ENCODE results near the gene THADA.

The THADA gene

GRCh38 chr2:43207553-43208300 is 388.1 kb downstream of the THADA start:
- TF ChIP-seq, protein P1, sequence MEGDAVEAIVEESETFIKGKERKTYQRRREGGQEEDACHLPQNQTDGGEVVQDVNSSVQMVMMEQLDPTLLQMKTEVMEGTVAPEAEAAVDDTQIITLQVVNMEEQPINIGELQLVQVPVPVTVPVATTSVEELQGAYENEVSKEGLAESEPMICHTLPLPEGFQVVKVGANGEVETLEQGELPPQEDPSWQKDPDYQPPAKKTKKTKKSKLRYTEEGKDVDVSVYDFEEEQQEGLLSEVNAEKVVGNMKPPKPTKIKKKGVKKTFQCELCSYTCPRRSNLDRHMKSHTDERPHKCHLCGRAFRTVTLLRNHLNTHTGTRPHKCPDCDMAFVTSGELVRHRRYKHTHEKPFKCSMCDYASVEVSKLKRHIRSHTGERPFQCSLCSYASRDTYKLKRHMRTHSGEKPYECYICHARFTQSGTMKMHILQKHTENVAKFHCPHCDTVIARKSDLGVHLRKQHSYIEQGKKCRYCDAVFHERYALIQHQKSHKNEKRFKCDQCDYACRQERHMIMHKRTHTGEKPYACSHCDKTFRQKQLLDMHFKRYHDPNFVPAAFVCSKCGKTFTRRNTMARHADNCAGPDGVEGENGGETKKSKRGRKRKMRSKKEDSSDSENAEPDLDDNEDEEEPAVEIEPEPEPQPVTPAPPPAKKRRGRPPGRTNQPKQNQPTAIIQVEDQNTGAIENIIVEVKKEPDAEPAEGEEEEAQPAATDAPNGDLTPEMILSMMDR (IDR thresholded peaks at IDR 0.05; ENCODE audit: low read depth, low read length), result no peak
- H3K4me3 ChIP-seq (ENCODE audit: low read depth, low read length), result no peak overlapping the region

DNA sequence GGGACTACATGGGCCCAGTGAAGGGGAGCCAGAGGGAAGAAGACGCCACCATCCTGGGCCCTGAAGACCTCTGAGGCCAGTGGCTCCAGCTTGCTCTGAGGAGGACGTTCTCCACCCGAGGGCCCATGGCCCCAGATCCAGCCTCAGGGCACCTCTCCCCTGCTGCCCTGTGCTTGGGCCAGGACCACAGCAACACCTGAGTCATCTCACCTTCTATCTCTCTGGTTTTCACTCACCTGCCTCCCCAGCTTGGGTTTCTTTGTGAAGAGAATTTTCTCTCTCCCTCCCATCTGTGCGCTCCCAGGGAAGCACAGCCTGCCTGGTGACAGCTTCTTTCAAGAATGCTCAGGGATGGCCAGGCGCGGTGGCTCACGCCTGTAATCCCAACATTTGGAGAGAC is 389.2 kb downstream of the THADA start:
- no peak overlapping the region for H3K4me3 ChIP-seq (ENCODE audit: low read depth, low read length)
- TF ChIP-seq, protein P1 (IDR thresholded peaks at IDR 0.05; ENCODE audit: low read depth, low read length), result no peak

- no peak overlapping the region for H3K4me3 ChIP-seq (ENCODE audit: low read depth, low read length)
- TF ChIP-seq, protein P1 (IDR thresholded peaks at IDR 0.05; ENCODE audit: low read depth, low read length), result no peak
Observed at GRCh38 chr2:43203373-43203772, 392.5 kb downstream of the THADA start.

GRCh38 chr2:43202289-43202688 is 393.5 kb downstream of the THADA start:
- TF ChIP-seq, protein P1 (IDR thresholded peaks at IDR 0.05; ENCODE audit: low read depth, low read length), result no peak
- H3K4me3 ChIP-seq (ENCODE audit: low read depth, low read length), result no peak overlapping the region

DNA sequence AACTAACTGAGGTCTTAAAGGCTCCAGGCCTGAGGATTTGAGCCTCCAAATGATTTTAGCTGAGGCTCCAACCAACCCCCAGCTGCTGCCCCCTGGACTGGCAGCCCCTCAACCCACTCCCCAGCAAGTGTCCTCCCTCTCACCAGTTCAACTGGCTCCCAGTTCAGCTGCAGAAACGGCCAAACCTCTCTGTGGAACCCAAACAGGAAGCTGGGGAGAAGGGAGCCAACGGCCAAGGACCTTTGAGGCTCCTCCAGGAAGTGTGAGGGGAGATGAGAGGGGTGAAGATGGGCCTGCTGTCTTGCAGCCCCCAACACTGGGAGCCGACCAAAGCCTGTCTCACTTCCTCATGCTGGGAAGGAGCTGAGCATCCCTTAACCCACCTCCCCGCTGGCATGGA is 394.3 kb downstream of the THADA start:
- H3K4me3 ChIP-seq (ENCODE audit: low read depth, low read length), result no peak overlapping the region
- TF ChIP-seq, protein P1 (IDR thresholded peaks at IDR 0.05; ENCODE audit: low read depth, low read length), result no peak

GRCh38 chr2:43201016-43201415 is 394.8 kb downstream of the THADA start:
- H3K4me3 ChIP-seq (ENCODE audit: low read depth, low read length), result no peak overlapping the region
- TF ChIP-seq, protein P1 (IDR thresholded peaks at IDR 0.05; ENCODE audit: low read depth, low read length), result no peak
